Endothelial cell of umbilical vein (primary cell): ENCODE results near the gene KRTAP20-1. TPM values are rescaled to one million over a fixed set of nuclear protein-coding genes. Genes with fewer than 3 reads are reported as not detected.

Experiments used
- BruUV-seq: library from RNA; stranded (reverse); fragments of 400-500 nt; replicated peaks from 2 replicates; lab custom pipeline; 2021; lab: Mats Ljungman, UMichigan
- CTCF ChIA-PET: fragments of 300-600, 350-600 bp; sonication (Branson Sonifier 250); formaldehyde crosslinking; loops from one replicate; lab custom pipeline; 2021; ENCODE audit warnings: antibody characterized with exemption, inconsistent platforms; lab: Charles Lee
- POLR2A ChIA-PET: fragments of 300-600, 350-600 bp; sonication (Branson Sonifier 250); formaldehyde crosslinking; loops from one replicate; lab custom pipeline; 2021; ENCODE audit warnings: antibody characterized with exemption, inconsistent platforms; lab: Charles Lee
- DNase-seq: peaks from one replicate; pipeline ENCODE4 v3.0.0-alpha.2; 2011; ENCODE audit warnings: low read depth, low spot score
- FAIRE-seq: peaks from 2 replicates; lab custom pipeline; 2011; peaks lifted over from hg19 to GRCh38; lab: Jason Lieb, UNC
- H2AFZ ChIP-seq: 2 replicates; pipeline ENCODE4 v1.6.0; 2012; ENCODE audit warnings: low read depth, low read length, control low read depth, inconsistent platforms
- H3K27ac ChIP-seq: 2 replicates; pipeline ENCODE4 v1.5.1; 2011; ENCODE audit warnings: low read depth, mild to moderate bottlenecking, control low read depth, low read length, moderate library complexity; ENCODE audit not compliant: insufficient read depth
- H3K27me3 ChIP-seq, 2 experiments: 2 replicates each; pipeline versions ENCODE4 v1.6.0 to v1.6.1; 2011; ENCODE audit warnings: low read length in 2 of 2, mixed read lengths in 1 of 2; ENCODE audit not compliant: control insufficient read depth in 2 of 2, insufficient read depth in 2 of 2
- H3K36me3 ChIP-seq, 2 experiments: 2 replicates in 1 of 2; 3 replicates in 1 of 2; pipeline ENCODE4 v1.5.1; 2011; ENCODE audit warnings: low read length in 2 of 2, mild to moderate bottlenecking in 1 of 2, moderate library complexity in 1 of 2; ENCODE audit not compliant: control insufficient read depth in 2 of 2, insufficient read depth in 2 of 2; ENCODE audit errors: extremely low read depth in 1 of 2
- H3K4me1 ChIP-seq: 3 replicates; pipeline ENCODE4 v1.5.1; 2011; ENCODE audit warnings: mild to moderate bottlenecking, low read length; ENCODE audit not compliant: control insufficient read depth, insufficient read depth; ENCODE audit errors: extremely low read depth
- H3K4me2 ChIP-seq: 2 replicates; pipeline ENCODE4 v1.6.1; 2011; ENCODE audit warnings: low read length, control low read depth, mixed read lengths; ENCODE audit not compliant: insufficient read depth
- H3K4me3 ChIP-seq, 3 experiments: fragments of 200-600 bp in 1 of 3; sonication (generic), shearing (Covaris generic) in 1 of 3; replicated peaks in 1 of 3; 2 replicates each; pipeline ENCODE4 v1.5.1; 2011 to 2016; ENCODE audit warnings: control low read depth in 3 of 3, low read length in 3 of 3, mild to moderate bottlenecking in 2 of 3, inconsistent platforms in 1 of 3, low read depth in 1 of 3, moderate library complexity in 1 of 3; ENCODE audit not compliant: insufficient read depth in 1 of 3
- H3K79me2 ChIP-seq: 2 replicates; pipeline ENCODE4 v1.6.0; 2012; ENCODE audit warnings: low read length, inconsistent platforms; ENCODE audit not compliant: control insufficient read depth, insufficient read depth
- H3K9ac ChIP-seq: replicated peaks from 2 replicates; pipeline ENCODE3; 2011; ENCODE audit warnings: low read length, control low read depth; ENCODE audit not compliant: insufficient read depth; ENCODE audit errors: extremely low read depth
- H3K9me1 ChIP-seq: replicated peaks from 3 replicates; pipeline ENCODE4 v1.6.0; 2011; ENCODE audit warnings: mild to moderate bottlenecking, low read length; ENCODE audit not compliant: control insufficient read depth, insufficient read depth; ENCODE audit errors: extremely low read depth
- H3K9me3 ChIP-seq: replicated peaks from 2 replicates; pipeline ENCODE4 v1.5.1; 2012; ENCODE audit warnings: low read length, inconsistent platforms; ENCODE audit not compliant: control insufficient read depth, insufficient read depth
- H4K20me1 ChIP-seq: replicated peaks from 2 replicates; pipeline ENCODE3; 2011; ENCODE audit warnings: mild to moderate bottlenecking, low read length; ENCODE audit not compliant: control insufficient read depth, insufficient read depth; ENCODE audit errors: extremely low read depth
- CTCF ChIP-seq, 2 donors: IDR thresholded peaks; 1 replicate in 1 of 2; 2 replicates in 1 of 2; pipeline ENCODE4 v1.5.1; 2011; ENCODE audit warnings: low read length in 2 of 2, mild to moderate bottlenecking in 2 of 2, moderate library complexity in 2 of 2, control low read depth in 1 of 2, inconsistent platforms in 1 of 2, low read depth in 1 of 2; ENCODE audit not compliant: insufficient read depth in 1 of 2; ENCODE audit errors: extremely low read depth in 1 of 2
- EZH2 ChIP-seq: IDR thresholded peaks from 2 replicates; pipeline ENCODE4 v1.6.1; 2012; ENCODE audit warnings: borderline replicate concordance, low read depth, mild to moderate bottlenecking, moderate library complexity, low read length, inconsistent platforms; ENCODE audit not compliant: severe bottlenecking
- FOS ChIP-seq: IDR thresholded peaks from 2 replicates; pipeline ENCODE4 v1.6.1; 2011; ENCODE audit warnings: mild to moderate bottlenecking, low read length, moderate library complexity, borderline replicate concordance; ENCODE audit not compliant: insufficient read depth
- GATA2 ChIP-seq: IDR thresholded peaks from 2 replicates; pipeline ENCODE4 v1.7.0; 2011; ENCODE audit warnings: low read depth, mild to moderate bottlenecking, moderate library complexity, mixed read lengths, low read length; ENCODE audit not compliant: insufficient read length, insufficient read depth
- JUN ChIP-seq: IDR thresholded peaks from 2 replicates; pipeline ENCODE4 v1.6.1; 2011; ENCODE audit warnings: borderline replicate concordance, low read depth; ENCODE audit not compliant: insufficient read length, insufficient read depth
- MYC ChIP-seq: IDR thresholded peaks from one replicate; pipeline ENCODE4 v1.6.1; 2011; ENCODE audit warnings: mild to moderate bottlenecking, low read depth, low read length
- POLR2A ChIP-seq: IDR thresholded peaks from 2 replicates; pipeline ENCODE4 v1.6.1; 2012; ENCODE audit warnings: low read depth, mild to moderate bottlenecking, control low read depth, low read length
- POLR2AphosphoS5 ChIP-seq: IDR thresholded peaks from 2 replicates; pipeline ENCODE4 v1.6.1; 2012; ENCODE audit warnings: low read depth, mild to moderate bottlenecking, control low read depth, low read length, moderate library complexity; ENCODE audit not compliant: insufficient read depth
- dilution Hi-C: fragments of 300-500 bp; cut with MboI; formaldehyde crosslinking; loops from one replicate; pipeline ENCODE4 v1.15.0; 2019; ENCODE audit warnings: low sequenced_read_pairs; ENCODE audit not compliant: extremely low pct_ligation_motif_present
- intact Hi-C: fragments of 100-400 bp; cut with micrococcal nuclease; formaldehyde crosslinking; loops from one replicate; pipeline ENCODE4 v1.10.0; 2022
- polyA plus RNA-seq, 4 experiments: library from polyadenylated mRNA; depleted of rRNA in 3 of 4; stranded (reverse) in 3 of 4; unstranded in 1 of 4; fragments of >200 nt; gene quantifications; 2 replicates each; pipeline versions ENCODE4 v1.2.1 to v1.2.3, GENCODE V29; 2011 to 2012; ENCODE audit warnings: missing spikeins in 1 of 4
- total RNA-seq: library from RNA; stranded (reverse); gene quantifications from 2 replicates; pipeline ENCODE4 v1.2.3, GENCODE V29; 2021
- TF ChIP-seq, protein P1 (sequence below): IDR thresholded peaks from 2 replicates; pipeline ENCODE4 v1.6.1; 2011; ENCODE audit not compliant: insufficient read depth, insufficient read length

Gene KRTAP20-1
- total and polyA plus RNA-seq, 2 donors (not counting 3 experiments of a cell fraction or from before 2014, with no cell fraction given), result not detected

DNA sequence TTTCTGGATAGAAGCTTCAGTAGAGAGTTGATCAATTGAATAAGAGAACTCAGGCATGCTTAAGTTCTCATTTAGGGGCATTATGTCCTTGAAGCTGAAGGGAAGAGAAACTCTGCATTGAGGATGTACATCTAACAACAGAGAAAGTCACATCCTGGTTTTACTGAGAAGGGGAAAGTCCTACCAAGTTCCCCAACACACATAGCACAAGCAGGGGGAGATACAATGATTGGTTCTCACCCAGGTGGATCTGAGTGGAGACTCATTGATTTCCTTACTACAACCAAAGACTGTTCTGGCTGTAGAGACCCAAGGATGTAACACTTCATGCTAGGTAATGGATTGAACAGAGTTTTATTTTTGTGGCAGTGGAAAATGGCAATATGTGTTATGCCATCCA, 1.0 kb upstream of the KRTAP20-1 start:
- no peaks in the 10 kb centered on the region for H3K27me3 ChIP-seq
- intact Hi-C loops, result no loop called here
- no peaks in the 10 kb centered on the region for H4K20me1 ChIP-seq
- no peaks in the 10 kb centered on the region for H3K4me1 ChIP-seq
- H3K9ac ChIP-seq, result no peak overlapping the region
- H3K9me3 ChIP-seq, result peaks cover 4% of the 10 kb centered on the region
- no peak overlapping the region for H3K27ac ChIP-seq
- no peaks in the 10 kb centered on the region for H3K79me2 ChIP-seq
- BruUV-seq, result no TSS peak
- FAIRE-seq (no peak), DNase-seq (no peak)
- no peak overlapping the region for H3K4me2 ChIP-seq
- no peak overlapping the region for H3K4me3 ChIP-seq
- CTCF ChIA-PET, result no interaction called here
- POLR2A ChIA-PET, result no interaction called here
- dilution Hi-C loops, result no loop called here
- TF ChIP-seq GATA2 (no peak), EZH2 (no peak), MYC (no peak), FOS (no peak), CTCF (IDR thresholded peaks at IDR 0.05; ENCODE audit: extremely low read depth in 1 of 2, insufficient read depth in 1 of 2, low read depth in 1 of 2, low read length in 2 of 2) (no peak), POLR2A (no peak), JUN (no peak), POLR2AphosphoS5 (no peak)
- TF ChIP-seq, protein P1, sequence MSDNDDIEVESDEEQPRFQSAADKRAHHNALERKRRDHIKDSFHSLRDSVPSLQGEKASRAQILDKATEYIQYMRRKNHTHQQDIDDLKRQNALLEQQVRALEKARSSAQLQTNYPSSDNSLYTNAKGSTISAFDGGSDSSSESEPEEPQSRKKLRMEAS, result no peak
- no peaks in the 10 kb centered on the region for H3K9me1 ChIP-seq
- H2AFZ ChIP-seq, result no peak overlapping the region
- no peaks in the 10 kb centered on the region for H3K36me3 ChIP-seq
